Caki2 (cell line): ENCODE measurements around the gene EIF2AK3. TPM values are rescaled to one million over a fixed set of nuclear protein-coding genes. Genes with fewer than 3 reads are reported as not detected.
"Not testable (repeated sequence)": the region's sequence is repeated elsewhere in the genome, so short reads cannot be mapped to it uniquely, and the experiment has no call there.

Experiments
- DNase-seq: peaks from one replicate; pipeline ENCODE4 v3.0.0-alpha.2; 2015; ENCODE audit warnings: low read depth
- in situ Hi-C: cut with HindIII; loops from 2 replicates; pipeline ENCODE4 v1.10.0; 2016; ENCODE audit warnings: low sequenced_read_pairs, low pct_unique_long_range_greater_than_20kb, mixed read lengths
- total RNA-seq: library from RNA; depleted of rRNA; stranded (reverse); fragments of >200 nt; shearing (Covaris generic); gene quantifications from 2 replicates; pipeline ENCODE4 v1.2.3, GENCODE V29; 2014; ENCODE audit warnings: low replicate concordance; rRNA removed

EIF2AK3 gene
- total RNA-seq, result 13.7 and 17.1 TPM in 2 replicates

- peak; percentile 100 for DNase-seq
- in situ Hi-C loops, result no loop called here
Observed at GRCh38 chr2:88627055-88627855, at the start of gene EIF2AK3. TSS of gene EIF2AK3 (minus strand) at chr2:88627464. CDS start at chr2:88627274, 190 bp downstream.

GRCh38 chr2:88673363-88673762, 46.1 kb upstream of the EIF2AK3 start:
- no peak for DNase-seq

GRCh38 chr2:88671786-88672427, 44.6 kb upstream of the EIF2AK3 start:
- peak; percentile 61 for DNase-seq
- in situ Hi-C loops, result loop anchor here (25.0 kb wide), 1 partner anchor 110 kb away; no protein-coding TSS in a partner anchor

More at GRCh38 chr2:88673363-88673762, 46.1 kb upstream of the EIF2AK3 start:
- in situ Hi-C loops, result loop anchor here (25.0 kb wide), 1 partner anchor 111 kb away; no protein-coding TSS in a partner anchor

GRCh38 chr2:88669482-88670214, 42.4 kb upstream of the EIF2AK3 start:
- in situ Hi-C loops, result loop anchor here (25.0 kb wide), 1 partner anchor 107 kb away; no protein-coding TSS in a partner anchor
- DNase-seq, result peak; percentile 3

GRCh38 chr2:88668862-88669261, 41.6 kb upstream of the EIF2AK3 start:
- in situ Hi-C loops, result loop anchor here (25.0 kb wide), 1 partner anchor 107 kb away; no protein-coding TSS in a partner anchor
- DNase-seq, result no peak

GRCh38 chr2:88667219-88667618, 40.0 kb upstream of the EIF2AK3 start:
- no peak for DNase-seq
- in situ Hi-C loops, result loop anchor here (25.0 kb wide), 1 partner anchor 105 kb away; no protein-coding TSS in a partner anchor

GRCh38 chr2:88666576-88666975, 39.3 kb upstream of the EIF2AK3 start:
- in situ Hi-C loops, result loop anchor here (25.0 kb wide), 1 partner anchor 104 kb away; no protein-coding TSS in a partner anchor
- no peak for DNase-seq

- in situ Hi-C loops, result loop anchor here (25.0 kb wide), 1 partner anchor 98 kb away; no protein-coding TSS in a partner anchor
- no peak for DNase-seq
Observed at GRCh38 chr2:88660622-88661021, 33.4 kb upstream of the EIF2AK3 start.

- peak; percentile 41 for DNase-seq
- in situ Hi-C loops, result loop anchor here (25.0 kb wide), 1 partner anchor 97 kb away; no protein-coding TSS in a partner anchor
Observed at GRCh38 chr2:88659538-88659915, 32.3 kb upstream of the EIF2AK3 start.

GRCh38 chr2:88658881-88659537, 31.7 kb upstream of the EIF2AK3 start:
- no peak for DNase-seq
- in situ Hi-C loops, result loop anchor here (25.0 kb wide), 1 partner anchor 97 kb away; no protein-coding TSS in a partner anchor

- in situ Hi-C loops, result loop anchor here (25.0 kb wide), 1 partner anchor 96 kb away; no protein-coding TSS in a partner anchor
Observed at GRCh38 chr2:88658326-88658725, 31.1 kb upstream of the EIF2AK3 start.

GRCh38 chr2:88657131-88657530, 29.9 kb upstream of the EIF2AK3 start:
- in situ Hi-C loops, result loop anchor here (25.0 kb wide), 1 partner anchor 95 kb away; no protein-coding TSS in a partner anchor

More at GRCh38 chr2:88658326-88658725, 31.1 kb upstream of the EIF2AK3 start:
- DNase-seq, result no peak

GRCh38 chr2:88656690-88657089, 29.4 kb upstream of the EIF2AK3 start:
- DNase-seq, result no peak
- in situ Hi-C loops, result loop anchor here (25.0 kb wide), 1 partner anchor 94 kb away; no protein-coding TSS in a partner anchor

More at GRCh38 chr2:88657131-88657530, 29.9 kb upstream of the EIF2AK3 start:
- DNase-seq, result no peak

- DNase-seq, result no peak
- in situ Hi-C loops, result loop anchor here (25.0 kb wide), 1 partner anchor 92 kb away; no protein-coding TSS in a partner anchor
Observed at GRCh38 chr2:88654714-88655113, 27.4 kb upstream of the EIF2AK3 start.

GRCh38 chr2:88651646-88652045, 24.4 kb upstream of the EIF2AK3 start:
- in situ Hi-C loops, result loop anchor here (25.0 kb wide), 1 partner anchor 89 kb away; no protein-coding TSS in a partner anchor
- DNase-seq, result no peak

GRCh38 chr2:88645291-88645882, 18.1 kb upstream of the EIF2AK3 start:
- in situ Hi-C loops, result not testable (repeated sequence)

GRCh38 chr2:88642278-88642677, 15.0 kb upstream of the EIF2AK3 start:
- no peak for DNase-seq
- in situ Hi-C loops, result no loop called here

More at GRCh38 chr2:88645291-88645882, 18.1 kb upstream of the EIF2AK3 start:
- DNase-seq, result not testable (repeated sequence)
